Measurements from ENCODE around the gene KPTN.

The KPTN gene

DNA sequence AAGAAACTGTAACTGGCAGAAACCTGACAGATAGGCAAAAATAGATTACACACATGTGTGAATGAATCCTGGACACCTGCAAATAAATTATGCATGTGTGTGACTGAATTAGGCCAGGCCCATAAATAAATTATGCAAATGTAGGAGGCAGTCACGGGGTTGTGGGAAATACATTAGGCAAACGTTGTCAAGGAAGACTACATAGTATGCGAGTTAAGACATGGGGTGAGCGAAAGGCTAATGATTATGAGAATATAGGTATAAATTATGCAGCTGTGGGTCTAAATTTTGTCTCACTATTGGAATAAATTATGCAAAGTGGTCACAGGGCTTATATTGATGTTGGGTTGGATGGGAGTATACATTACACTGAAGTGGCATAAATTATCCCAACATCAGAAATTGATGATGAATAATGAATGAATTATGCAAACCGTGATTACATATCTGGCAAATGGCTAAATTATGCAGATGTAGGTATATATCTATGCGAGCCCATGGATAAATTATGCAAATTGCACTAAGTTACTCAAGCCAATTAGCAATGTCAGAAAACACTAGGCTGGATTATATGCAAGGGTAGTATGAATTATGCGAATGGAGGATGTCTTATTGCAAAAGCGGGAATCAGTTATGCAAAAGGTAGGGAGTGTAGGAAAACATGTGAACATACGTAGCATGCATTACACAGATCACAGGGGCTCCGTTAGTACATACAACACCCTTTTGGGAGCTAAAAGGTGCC is 19.2 kb downstream of the KPTN start:
- FAIRE-seq, result no peak

DNA sequence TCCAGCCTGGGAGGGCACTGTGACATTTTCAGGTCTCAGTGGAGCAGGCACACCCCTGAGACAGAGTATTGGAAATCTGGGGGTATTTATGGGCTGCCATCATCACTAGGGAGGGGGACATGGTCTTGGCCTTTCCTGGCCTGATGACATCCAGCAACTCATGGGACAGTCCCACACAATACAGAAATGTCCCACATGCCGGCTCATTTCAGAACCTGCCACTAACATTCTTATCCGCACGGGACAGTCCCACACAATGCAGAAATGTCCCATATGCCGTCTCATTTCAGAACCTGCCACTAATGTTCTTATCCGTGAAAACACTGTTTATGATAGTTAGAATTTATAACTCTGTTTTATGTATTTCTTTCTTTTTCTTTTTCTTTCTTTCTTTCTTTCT is 22.1 kb downstream of the KPTN start:
- no peak for FAIRE-seq

DNA sequence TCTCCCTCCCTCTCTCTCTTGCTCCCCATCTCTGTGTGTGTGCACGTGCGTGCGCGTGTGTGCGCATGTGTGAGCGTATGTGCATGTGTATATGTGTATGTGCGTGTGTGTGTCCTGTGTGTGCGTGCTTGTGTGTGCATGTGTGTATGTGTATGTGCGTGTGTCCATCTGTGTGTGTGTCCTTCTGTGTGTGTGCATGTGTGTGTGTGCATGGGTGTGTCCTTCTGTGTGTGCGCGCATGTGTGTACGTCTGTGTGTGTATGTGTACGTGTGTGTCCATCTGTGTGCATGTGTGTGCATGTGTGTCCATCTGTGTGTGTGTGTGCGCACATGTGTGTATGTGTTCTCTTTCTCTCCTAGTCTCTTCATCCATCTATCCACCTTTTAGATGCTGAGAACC is 24.5 kb downstream of the KPTN start:
- no peak for FAIRE-seq

DNA sequence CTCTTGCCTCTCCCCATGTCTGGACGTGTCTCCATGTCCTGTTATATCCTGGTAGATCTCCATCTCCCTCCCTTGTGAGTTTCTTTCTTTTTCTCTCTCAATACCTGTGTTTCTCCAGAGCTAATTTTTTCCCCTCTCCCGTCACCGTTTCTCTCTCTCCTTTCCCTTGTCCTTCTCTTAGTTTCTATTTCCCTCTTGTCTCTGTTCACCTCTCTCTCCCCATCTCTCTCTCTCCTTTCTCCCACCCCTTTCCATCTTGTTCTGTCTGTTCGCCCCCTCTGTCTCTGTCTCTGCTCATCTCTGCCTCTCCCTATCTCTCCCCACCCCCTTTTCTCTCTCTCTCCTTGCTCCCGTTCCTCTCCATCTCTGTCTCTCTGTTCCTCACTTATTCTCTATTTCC is 25.3 kb downstream of the KPTN start:
- FAIRE-seq, result no peak

DNA sequence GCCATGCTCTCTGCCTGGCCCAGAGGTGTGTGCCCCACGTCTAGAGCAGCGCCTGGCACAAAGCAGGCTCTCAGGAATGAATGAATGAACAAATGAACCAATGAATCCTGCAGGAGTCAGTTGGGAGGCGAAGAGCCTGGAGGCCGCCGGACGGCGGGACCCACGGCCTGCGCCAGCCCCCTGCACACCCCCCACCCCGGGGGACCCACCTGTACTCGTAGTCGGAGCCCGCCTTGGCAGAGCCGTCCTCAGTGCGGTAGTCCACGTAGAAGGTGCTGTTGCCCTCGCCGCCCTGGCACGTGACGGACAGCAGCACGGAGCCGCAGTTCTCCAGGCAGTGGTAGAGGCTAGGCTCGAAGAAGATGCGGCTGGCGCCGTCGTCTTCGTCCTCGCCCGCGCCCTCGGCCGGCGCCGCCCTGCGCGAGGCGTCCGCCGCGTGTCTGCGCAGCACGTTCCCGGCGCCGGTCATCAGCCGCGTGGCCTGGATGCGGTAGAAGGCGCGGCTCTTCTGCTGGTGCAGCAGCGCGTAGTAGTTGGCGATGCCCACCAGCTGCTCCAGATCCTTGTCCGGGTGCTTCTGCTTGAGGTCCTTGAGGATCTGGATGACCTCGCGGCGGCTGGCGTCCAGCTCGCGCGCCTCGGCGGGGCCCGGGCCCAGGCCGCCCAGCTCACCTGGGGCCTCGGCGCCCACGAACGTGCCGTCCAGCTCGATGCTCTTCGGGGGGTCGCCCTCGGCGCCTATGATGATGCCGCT is 27.1 kb downstream of the KPTN start:
- FAIRE-seq, result no peak

DNA sequence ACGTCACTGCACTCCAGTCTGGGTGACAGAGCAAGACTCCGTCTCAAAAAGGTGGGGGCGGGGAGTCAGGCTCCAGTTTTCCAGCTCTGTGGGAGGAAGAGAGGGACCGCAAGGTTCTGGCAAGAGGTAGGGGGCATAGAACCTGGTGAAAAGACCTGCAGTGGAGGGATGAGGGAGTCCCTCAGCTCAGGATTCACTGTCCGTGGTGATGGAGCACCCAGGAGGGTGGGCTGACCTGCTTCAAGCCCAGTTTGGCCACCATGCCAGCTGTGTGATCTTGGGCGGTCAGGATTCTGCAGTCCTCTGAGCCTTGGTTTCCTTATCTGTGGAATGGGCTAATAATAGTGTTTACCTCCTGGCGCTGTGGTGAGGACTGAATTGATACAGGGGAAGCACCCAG is 33.5 kb downstream of the KPTN start:
- no peak for FAIRE-seq

DNA sequence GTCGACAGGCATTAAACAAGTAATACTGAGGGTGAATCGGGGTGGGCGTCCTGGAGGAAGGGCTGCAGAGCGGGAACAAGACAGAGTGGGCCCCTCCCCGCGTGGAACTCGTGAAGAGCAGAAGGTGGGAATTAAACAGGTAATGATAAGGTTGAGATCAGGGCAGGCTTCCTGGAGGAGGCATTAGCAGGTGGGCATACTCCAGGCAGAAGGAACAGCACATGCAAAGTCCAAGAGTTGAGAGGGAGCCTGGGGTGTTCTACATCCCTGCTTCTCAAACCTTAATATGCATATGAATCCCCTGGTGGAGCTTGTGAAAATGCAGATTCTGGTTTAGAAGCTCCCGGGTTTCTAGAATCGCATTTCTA is 35.7 kb downstream of the KPTN start:
- FAIRE-seq, result no peak

DNA sequence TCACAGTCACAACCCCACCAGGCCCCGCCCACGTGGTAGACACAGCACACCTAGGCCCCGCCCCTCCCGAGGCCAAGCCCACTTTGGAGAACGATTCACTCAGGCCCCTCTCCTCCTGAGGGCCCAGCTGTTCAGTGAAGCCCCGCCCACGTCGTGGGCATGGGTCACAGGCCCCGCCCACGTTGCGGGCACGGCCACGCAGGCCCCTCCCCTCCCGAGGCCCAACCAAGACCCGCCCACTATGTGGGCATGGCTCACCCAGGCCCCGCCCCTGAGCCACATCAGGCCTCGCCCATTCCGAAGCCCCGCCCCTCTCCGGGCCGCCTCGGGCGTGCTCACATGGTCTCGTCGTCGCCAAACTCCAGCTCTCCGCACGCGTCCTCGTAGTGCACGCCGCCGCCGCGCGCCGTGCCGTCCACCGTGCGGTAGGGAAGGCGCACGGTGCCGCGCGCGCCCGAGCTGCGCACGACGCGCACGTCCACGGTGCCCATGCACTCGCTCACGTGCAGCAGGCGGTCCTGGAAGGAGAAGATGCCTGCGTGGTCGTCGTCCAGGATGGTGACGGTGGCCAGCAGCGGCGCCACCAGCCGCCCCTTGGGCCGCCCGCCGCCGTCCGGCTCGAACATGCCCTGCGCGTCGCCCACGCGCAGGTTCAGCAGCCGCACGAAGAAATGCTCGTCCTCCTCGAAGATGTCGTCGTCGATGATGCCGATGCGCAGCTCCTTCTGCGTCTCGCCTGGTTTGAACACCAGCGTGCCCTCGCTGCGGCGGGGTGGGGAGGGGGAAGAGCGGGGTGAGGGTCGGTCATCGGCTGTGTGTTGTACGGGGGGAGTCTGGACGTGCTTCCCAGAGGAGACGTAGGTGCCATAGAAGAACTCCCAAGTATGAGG is 36.3 kb downstream of the KPTN start:
- FAIRE-seq, result no peak

DNA sequence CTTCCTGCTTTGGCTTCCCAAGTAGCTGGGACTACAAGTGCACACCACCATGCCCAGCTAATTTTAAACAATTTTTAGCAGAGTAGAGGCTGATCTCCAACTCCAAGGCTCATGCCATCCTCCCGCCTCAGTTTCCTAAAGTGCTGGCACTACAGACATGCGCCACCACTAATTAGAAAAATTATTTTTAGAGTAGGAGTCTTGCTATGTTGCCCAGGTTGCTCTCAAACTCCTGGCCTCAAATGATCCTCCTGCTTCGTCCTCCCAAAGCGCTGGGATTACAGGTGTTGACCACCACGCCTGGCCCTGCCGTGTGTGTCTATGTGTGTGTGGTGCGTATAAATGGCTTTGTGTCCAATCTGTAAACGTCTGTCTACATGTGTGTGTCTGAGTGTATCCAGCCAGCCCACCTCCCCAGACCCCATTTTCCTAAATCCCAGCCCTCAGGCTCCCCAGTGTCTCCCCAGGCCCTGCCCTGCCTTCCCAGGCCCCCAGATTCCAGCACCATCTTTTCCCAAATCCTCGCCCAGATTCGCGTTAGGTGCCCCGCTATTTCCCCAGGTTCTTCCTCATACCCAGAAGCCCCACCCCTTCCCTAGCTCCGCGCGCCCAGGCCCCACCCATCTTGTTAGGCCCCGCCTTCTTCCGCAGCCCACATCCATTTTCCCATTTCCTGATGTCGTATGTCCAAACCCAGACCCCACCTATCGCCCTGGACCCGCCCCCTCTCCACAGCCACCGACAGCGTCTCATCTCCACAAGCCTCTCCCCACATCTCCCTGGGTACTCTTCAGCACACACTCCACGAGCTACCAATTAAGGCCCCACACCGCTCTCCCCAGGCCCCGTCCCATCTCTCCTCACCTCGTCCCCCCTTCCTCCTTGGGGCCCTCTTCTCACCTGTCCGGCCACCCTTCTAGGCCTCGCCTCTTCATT is 37.2 kb downstream of the KPTN start:
- FAIRE-seq, result no peak

DNA sequence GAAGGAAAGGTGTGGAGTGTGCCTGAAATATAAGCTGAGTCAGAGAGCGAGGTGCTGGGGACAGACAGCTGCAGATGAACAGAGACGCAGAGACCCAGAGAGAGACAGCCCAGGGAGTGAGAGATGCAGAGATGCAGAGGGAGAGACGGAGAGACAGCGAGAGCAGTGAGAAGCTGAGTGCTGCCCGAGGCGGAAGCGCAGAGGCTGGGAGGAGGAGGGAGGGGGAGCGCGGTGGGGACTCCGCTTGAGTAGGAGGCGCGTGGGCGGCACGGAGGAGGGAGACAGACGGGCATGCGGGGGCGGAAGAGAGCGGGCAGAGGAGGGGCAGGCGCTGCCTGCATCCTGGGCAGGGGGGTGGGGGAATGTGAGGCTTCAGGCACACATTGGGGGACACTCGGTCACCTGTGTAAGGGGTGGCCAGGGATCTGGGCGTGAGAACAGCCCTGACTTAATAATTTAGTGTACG is 38.0 kb downstream of the KPTN start:
- no peak for FAIRE-seq

DNA sequence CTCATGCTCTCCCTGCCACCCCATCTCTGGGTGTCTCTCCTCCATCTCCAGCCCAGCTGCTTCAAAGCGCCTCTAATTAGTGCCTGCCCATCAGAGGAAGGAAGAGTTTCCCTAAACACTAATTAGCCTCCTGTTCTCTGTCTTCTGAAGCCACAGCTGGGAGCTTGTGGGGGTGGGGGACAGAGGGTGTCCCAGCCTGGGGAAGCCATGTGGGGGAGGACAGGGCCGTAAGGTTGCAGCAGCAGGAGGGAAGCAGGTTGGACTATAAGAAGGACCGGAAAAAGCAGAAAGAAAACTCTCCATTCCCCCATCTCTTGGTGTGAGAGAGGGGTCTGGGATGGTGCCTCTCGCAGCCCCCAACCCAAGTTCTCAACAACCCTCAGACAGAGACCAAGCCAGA is 38.5 kb downstream of the KPTN start:
- no peak for FAIRE-seq

DNA sequence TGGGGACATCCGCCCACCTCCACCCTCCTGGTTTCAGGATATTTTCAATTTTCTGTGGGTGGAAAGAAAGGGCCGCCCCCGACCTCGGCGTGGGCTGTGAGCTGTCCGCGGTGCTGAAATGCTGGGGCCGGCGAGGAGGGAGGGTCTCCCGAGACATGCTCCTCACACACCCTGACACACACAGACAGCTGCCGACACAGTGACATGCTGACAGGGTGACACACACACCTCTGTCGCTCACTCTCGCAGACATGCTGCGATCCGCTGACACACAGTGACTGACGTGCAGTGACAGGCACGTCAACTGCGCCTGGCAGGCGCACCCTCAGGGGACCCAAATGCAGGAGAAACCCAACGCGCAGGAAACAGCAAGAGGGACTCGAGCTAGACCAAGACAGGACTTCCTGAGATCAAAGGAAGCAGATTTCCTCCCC is 39.6 kb downstream of the KPTN start:
- no peak for FAIRE-seq

DNA sequence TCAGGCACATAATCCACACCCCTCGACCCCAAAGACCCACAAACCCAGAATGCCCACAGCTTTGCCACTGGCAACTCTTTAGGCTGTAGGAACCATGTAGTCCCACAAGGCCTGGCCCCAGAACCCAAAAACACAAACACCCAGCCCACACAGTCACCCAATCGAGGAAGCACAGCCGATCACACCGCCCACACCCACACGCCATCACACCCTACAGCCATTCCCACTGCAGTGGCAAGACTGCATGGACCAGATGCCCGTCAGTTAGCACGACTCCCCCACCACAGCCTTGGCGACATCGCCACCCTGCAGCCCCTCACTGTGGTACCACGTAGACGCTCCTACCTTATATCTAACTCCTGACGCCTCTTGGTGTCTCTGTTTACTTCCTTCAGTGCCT is 40.7 kb downstream of the KPTN start:
- no peak for FAIRE-seq

DNA sequence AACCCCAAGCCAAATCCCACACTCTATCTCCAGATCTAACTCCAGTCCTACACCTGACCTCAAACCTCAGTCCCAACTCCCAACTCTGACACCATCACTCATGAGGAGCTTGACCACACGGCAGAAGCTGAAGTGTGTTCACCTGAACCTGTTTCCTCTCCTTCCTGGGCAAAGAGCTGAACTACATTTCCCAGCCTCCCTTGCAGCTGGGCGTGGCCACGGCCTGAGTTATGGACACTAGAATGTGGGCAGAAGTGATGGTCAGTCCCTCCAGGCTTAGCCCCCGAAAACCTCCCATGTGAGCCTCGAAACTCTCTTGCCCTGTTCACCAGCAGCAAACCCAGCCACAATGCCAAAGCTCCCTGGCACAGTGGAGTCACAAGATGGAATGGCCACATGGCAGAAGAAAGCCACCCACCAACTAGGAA is 45.2 kb downstream of the KPTN start:
- no peak for FAIRE-seq

DNA sequence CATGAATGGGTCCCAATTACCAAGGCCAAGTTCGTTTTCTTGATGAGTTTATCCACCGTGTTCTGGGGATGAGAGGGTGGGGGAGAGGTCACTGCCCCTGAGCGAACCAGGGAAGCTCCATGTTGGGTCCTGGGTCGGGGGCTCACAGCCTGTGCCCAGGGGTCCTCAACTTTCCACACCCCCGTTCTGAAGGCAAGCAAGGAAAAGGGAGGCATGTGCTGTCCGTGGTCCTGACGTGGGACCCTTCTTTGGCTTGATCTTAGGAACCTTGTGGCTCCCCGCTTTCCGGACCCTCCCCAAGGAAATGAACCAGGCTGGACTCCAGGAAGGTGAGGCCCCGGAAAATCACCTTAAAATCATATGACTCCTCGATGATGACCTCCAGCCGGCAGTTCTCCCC is 46.5 kb downstream of the KPTN start:
- no peak for FAIRE-seq

DNA sequence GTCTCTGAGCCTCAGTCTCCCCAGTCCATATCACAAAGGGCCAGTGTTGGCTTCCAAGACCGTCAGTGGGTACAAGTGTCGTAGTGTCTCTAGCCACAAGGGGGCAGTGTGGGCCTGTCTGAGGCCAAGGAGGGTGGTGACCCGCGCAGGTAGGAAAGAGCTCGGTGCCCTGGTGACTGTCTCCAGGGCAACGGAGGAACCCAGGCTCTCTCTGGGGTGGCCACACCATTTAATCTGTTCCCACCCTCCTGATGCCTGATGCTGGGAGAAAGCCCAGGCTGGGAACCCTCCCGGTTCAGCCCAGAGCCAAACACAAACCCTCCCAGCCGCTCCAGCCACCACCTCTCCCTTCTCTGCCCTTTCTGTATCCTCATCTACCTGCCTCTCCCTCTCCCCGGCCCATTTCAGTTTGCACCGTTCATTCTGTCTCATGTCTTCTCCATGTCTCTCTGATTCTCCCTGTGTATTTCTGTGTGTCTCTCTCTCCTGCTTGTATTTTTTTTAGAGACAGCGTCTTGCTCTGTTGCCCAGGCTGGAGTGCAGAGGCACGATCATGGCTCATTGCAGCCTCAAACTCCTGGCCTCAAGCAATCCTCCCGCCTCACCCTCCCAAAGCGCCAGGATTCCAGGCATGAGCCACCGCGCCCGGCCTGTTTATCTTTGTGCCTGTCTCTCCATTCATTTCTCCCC is 47.2 kb downstream of the KPTN start:
- no peak for FAIRE-seq

DNA sequence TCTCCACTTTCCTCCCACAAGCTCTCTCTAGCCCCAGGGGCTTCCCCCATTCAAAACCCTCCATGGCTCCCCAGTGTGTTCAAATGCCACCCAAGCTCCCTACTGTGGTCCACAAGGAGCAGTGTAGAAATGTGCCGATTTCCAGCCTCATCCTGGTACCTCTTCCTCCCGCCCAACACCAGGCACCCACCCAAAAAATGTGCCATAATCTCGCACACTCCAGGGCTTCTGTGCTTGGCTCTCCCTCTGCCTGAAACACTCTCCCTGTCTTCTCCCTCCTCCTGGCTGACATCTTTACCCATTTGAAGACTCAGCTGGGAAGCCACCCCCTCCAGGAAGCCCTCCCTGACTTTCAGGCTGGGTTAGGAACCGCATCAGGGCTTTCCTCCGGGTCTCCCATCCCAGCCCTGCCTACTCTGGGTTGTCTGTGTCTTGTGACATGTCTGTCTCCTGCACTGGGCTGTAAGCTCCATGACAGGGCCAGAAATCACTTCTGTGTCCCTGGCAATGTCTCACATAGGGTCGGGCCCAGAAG is 48.1 kb downstream of the KPTN start:
- FAIRE-seq, result no peak

DNA sequence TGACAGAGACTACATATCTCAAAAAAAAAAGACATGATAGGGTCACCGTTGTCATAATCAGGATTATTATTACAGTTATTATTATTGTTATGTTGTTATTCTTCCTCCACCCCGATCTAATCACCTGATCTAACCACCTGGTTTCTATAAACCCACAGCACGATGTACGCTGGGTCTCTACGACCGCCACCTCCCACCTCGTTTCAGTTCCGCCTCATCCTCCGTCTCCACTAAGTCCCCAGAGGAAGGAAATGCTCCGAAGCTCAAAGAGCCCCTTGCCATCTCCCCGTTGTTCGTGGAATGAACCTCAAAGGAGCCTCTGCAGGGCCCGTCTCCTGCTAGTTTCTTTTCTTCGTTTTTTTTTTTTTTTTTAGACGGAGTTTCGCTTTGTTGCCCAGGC is 48.8 kb downstream of the KPTN start:
- no peak for FAIRE-seq

DNA sequence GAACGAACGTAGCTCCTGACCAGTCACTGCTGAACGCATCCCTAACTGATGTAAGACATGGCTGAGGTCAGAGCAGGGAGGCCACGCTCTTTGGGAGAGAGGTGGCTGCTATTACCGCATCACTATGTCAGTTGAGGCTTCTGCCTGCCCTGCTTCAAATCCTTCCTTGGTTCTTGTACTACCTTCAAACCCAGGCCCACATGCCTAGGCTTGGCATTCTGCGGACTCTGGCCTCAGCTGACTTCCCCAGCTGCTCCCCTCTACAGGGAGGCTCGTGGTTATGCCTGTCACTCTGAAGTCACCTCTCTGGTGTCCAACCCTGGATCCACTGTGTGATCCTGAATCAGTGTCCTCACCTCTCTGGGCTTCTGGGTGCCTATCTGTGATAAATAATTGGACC is 49.9 kb downstream of the KPTN start:
- FAIRE-seq, result no peak

DNA sequence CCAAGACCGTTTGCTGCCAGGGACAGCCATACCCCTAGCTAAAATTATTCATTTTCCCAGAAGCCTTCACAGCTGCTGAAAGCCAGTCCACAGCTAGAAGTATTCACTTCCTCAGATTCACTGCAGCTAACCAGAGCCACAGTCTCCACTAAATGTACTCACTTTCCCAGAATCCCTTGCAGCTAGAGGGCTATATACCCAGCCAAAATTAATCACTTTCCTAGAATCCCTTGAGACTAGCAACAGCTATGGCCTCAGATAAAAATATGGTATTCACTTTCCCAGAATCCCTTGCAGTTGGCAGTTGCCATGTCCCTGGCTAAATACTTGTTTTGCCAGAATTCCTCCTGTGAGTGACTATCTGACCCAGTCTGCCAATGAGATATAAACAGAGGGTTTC is 50.9 kb downstream of the KPTN start:
- FAIRE-seq, result no peak

DNA sequence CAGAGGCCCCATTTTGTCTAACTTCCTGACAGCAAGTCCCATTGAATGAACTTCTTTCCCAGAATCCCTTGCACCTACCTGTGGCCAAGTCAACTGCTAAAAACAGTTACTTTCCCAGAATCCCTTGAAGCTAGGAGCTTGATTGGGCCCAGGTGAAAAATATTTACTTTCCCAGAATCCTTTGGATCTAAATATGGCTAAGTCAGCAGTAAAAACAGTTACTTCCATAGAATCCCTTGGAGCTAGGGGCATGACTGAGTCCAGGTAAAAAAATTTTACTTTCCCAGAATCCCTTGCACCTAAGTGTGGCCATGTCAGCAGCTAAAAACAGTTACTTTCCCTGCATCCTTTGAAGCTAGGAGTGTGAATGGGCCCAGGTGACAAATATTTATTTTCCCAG is 51.5 kb downstream of the KPTN start:
- FAIRE-seq, result no peak

Measured in endometrium (tissue), 2 donors.